RPMI8226 (cell line): Measurements from ENCODE around the gene LY6G5C.

Source experiments
- DNase-seq: peaks from one replicate; pipeline ENCODE4 v3.0.0-alpha.2; 2015

LY6G5C gene

DNA sequence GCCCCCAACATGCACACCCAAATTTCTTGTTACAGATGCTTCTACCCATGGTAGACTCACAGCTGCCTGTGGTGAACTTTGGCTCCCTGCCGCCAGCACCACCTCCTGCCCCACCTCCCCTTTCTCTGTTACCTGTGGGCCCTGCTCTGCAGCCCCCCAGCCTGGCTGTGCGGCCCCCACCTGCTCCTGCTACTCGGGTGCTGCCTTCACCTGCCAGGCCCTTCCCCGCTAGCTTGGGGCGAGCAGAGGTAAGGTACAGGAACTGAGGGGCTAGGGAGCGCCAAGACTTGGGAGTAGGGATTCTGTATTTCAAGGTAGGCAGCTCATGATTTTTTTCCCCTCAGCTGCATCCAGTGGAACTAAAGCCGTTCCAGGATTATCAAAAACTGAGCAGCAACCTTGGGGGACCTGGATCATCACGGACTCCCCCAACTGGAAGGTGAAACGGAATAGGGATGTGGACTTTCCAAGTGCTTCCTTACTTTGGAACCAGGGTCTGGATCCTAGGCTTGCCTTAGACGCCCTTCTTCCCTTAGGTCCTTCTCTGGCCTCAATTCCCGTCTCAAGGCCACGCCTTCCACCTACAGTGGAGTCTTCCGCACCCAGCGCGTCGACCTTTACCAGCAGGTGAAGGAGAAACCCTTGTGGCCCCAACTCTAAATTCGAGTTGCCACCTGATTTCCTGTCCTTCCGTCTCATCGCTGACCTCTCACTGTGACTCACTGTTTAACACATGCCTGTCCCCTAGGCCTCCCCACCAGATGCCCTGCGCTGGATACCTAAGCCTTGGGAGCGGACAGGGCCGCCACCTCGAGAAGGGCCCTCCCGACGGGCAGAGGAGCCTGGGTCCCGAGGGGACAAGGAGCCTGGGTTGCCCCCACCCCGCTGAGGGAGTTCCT, 43.9 kb downstream of the LY6G5C start:
- DNase-seq = no peak

- no peak for DNase-seq
Measured at GRCh38 chr6:31634969-31635575, 45.8 kb downstream of the LY6G5C start.

DNA sequence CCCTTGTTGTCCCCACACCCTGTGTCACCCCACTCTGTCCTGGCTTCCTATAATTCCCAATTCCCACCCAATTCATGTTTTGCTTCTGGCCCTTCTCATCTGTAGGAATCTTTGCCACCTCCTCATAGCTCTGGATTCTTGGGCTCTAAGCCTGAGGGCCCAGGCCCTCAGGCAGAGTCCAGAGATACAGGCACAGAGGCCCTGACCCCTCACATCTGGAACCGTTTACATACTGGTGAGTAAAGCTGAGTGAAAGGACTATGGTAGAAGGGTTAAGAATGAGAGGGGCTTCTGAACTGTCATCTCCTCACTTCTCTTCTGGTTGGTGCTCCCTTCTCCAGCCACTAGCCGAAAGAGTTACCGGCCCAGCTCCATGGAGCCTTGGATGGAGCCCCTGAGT, 46.7 kb downstream of the LY6G5C start:
- DNase-seq = no peak

DNA sequence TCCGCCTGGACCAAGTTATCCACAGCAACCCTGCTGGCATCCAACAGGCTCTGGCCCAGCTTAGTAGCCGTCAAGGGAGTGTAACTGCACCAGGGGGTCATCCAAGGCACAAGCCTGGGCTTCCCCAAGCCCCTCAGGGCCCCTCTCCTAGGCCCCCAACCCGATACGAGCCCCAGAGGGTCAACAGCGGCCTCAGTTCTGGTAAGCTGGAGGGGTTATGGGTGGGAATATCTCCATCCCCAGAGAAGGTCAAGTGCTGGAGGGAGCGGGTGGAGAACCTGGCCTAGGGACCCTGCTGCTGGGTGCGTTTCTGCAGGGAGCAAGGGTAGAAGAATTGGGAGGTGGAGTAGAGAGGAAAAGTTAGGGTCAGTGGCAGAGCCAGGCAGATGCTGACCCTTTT, 47.4 kb downstream of the LY6G5C start:
- no peak for DNase-seq

DNA sequence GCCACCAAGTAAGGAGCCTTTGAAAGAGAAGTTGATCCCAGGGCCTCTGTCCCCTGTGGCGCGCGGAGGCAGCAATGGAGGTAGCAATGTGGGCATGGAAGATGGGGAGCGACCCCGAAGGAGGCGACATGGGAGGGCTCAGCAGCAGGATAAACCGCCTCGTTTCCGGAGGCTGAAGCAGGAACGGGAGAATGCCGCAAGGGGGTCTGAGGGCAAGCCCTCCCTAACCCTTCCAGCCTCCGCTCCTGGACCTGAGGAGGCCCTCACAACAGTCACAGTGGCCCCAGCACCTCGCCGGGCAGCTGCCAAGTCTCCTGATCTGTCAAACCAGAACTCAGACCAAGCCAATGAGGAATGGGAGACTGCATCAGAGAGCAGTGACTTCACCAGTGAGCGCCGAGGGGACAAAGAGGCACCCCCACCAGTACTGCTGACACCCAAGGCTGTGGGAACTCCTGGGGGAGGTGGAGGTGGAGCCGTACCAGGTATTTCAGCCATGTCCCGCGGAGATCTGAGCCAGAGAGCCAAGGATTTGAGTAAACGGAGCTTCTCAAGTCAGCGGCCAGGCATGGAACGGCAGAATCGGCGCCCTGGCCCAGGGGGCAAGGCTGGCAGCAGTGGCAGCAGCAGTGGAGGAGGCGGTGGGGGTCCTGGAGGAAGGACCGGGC, 48.5 kb downstream of the LY6G5C start:
- no peak for DNase-seq

DNA sequence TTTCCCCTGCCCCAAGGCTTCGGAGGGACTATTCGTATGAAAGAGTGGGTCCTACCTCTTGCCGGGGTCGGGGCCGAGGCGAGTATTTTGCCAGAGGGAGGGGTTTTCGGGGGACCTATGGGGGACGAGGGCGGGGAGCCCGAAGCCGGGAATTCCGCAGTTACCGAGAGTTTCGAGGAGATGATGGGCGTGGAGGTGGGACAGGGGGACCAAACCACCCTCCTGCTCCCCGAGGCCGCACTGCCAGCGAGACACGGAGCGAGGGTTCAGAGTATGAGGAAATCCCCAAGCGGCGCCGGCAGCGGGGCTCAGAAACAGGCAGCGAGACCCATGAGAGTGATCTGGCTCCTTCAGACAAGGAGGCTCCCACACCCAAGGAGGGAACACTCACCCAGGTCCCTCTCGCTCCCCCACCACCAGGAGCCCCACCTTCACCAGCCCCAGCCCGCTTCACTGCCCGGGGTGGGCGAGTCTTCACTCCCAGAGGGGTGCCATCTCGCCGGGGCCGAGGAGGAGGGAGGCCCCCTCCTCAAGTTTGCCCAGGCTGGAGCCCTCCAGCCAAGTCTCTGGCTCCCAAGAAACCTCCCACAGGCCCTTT, 49.1 kb downstream of the LY6G5C start:
- no peak for DNase-seq

DNA sequence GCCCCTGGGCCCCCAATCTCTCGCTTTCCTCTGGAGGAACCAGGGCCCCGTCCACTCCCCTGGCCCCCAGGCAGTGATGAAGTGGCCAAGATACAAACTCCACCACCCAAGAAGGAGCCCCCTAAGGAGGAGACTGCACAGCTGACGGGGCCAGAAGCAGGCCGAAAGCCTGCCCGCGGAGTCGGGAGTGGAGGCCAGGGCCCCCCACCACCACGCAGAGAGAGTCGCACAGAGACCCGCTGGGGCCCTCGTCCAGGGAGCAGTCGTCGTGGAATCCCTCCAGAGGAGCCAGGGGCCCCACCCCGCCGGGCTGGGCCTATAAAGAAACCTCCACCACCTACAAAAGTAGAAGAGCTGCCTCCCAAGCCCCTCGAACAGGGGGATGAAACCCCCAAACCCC, 49.7 kb downstream of the LY6G5C start:
- DNase-seq = no peak

DNA sequence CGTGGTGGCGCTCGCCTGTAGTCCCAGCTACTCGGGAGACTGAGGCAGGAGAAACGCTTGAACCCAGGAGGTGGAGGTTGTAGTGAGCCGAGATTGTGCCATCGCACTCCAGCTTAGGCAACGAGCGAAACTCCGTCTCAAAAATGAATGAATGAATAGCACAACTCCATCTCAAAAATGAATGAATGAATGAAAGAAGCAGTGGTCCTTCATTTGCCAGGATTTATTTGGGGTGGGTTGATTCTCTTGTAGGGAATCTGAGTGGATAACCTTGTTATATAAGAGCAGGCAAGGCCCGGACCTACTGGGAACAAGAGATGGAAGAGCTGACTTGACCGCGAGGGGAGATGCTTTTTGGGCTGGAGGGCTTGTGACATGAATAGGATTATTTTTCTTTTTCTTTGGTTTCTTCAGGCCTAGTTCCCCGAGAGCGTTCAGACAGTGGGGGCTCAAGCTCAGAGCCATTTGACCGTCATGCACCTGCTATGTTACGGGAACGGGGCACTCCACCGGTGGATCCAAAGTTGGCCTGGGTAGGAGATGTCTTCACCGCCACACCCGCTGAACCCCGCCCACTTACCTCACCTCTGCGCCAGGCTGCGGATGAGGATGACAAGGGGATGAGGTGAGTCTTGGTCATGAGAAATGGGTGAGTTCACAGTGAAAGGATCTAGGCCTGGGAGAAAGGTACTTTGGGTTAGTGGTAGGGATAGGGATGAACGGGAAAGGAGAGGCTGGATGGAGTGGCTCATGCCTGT, 50.5 kb downstream of the LY6G5C start:
- no peak for DNase-seq

DNA sequence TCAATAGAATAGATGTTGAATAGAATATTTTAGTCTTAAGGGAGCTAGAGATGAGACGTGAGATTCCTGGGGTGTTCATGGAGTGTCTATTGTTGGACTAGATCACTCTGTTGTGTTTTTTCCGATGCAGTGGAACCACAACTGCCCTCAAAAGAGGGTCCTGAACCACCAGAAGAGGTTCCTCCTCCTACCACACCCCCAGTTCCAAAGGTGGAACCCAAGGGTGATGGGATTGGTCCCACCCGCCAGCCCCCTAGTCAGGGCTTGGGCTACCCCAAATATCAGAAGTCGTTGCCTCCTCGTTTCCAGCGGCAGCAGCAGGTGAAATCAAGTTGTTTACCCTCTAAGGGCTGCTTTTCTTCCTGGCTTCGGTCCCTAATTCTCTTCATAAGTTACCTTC, 51.9 kb downstream of the LY6G5C start:
- DNase-seq = no peak

DNA sequence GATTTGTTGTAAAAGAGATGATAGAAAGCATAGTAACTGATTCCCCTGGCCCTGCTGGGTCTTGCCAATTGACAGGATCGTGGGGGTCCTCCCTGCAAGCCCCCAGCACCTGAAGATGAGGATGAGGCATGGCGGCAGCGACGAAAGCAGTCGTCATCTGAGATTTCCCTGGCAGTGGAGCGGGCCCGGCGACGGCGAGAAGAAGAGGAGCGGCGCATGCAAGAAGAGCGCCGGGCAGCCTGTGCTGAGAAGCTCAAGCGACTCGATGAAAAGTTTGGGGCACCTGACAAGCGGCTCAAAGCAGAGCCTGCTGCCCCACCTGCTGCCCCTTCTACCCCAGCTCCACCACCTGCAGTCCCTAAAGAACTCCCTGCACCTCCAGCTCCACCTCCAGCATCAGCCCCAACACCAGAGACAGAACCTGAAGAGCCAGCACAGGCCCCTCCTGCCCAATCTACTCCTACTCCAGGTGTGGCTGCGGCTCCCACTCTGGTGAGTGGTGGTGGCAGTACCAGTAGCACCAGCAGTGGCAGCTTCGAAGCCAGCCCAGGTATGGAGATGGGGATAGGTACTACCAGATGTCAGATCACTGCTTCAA, 53.1 kb downstream of the LY6G5C start:
- no peak for DNase-seq

- DNase-seq = no peak
Measured at GRCh38 chr6:31626952-31627351, 53.9 kb downstream of the LY6G5C start.
